ENCODE data around the gene VWDE.

VWDE gene

GRCh38 chr7:12370249-12370648 lies 33.4 kb downstream of the VWDE start:
- no peaks in the 10 kb centered on the region for H3K4me1 ChIP-seq (ENCODE audit: control insufficient read depth in 1 of 2, insufficient read depth in 2 of 2, low read length in 2 of 2)
- WGBS (ENCODE audit: extremely low coverage, insufficient coverage, insufficient read length): no CpG with 5 or more reads among the region's 7 CpGs
- no peak overlapping the region for H4K12ac ChIP-seq (ENCODE audit: low read depth, low read length)

GRCh38 chr7:12369756-12370155 lies 33.9 kb downstream of the VWDE start:
- H2AFZ ChIP-seq (ENCODE audit: insufficient read depth, low read length, poor library complexity): no peak overlapping the region
- H3K79me1 ChIP-seq (ENCODE audit: low read length): no peaks in the 10 kb centered on the region
- no peaks in the 10 kb centered on the region for H3K79me2 ChIP-seq (ENCODE audit: control insufficient read depth, insufficient read depth, low read length, poor library complexity)
- WGBS (ENCODE audit: extremely low coverage, insufficient coverage, insufficient read length): no CpG with 5 or more reads among the region's 6 CpGs
- H3K36me3 ChIP-seq (ENCODE audit: control insufficient read depth in 1 of 2, insufficient read depth in 2 of 2, low read length in 2 of 2): no peaks in the 10 kb centered on the region
- H3K14ac ChIP-seq (ENCODE audit: low read length): no peak overlapping the region
- no peaks in the 10 kb centered on the region for H3K4me1 ChIP-seq (ENCODE audit: control insufficient read depth in 1 of 2, insufficient read depth in 2 of 2, low read length in 2 of 2)
- H2BK120ac ChIP-seq (ENCODE audit: insufficient read depth, low read length, poor library complexity): no peak overlapping the region
- no peaks in the 10 kb centered on the region for H3K27me3 ChIP-seq (ENCODE audit: insufficient read depth, low read length)
- no peak overlapping the region for H2BK12ac ChIP-seq (ENCODE audit: low read length)
- H3K4me2 ChIP-seq (ENCODE audit: low read length): no peak overlapping the region
- no peak overlapping the region for H3K27ac ChIP-seq (ENCODE audit: low read depth, low read length)
- no peak overlapping the region for H3K23ac ChIP-seq (ENCODE audit: low read length)
- H3K9ac ChIP-seq (ENCODE audit: low read length): no peak overlapping the region
- H2BK5ac ChIP-seq (ENCODE audit: low read depth, low read length, poor library complexity): no peak overlapping the region
- no peak overlapping the region for H2AK5ac ChIP-seq (ENCODE audit: low read length)
- DNase-seq: no peak
- no peak overlapping the region for H4K12ac ChIP-seq (ENCODE audit: low read depth, low read length)
- no peaks in the 10 kb centered on the region for H3K9me3 ChIP-seq (ENCODE audit: insufficient read depth, low read depth, low read length)
- H3K4me3 ChIP-seq (ENCODE audit: low read depth, low read length): no peak overlapping the region
- no peak overlapping the region for H4K8ac ChIP-seq (ENCODE audit: low read depth, low read length)
- H4K91ac ChIP-seq (ENCODE audit: low read depth, low read length): no peak overlapping the region
- H3K4ac ChIP-seq (ENCODE audit: low read depth, low read length): no peak overlapping the region
- H3K18ac ChIP-seq (ENCODE audit: low read length): no peak overlapping the region

More at GRCh38 chr7:12370249-12370648, 33.4 kb downstream of the VWDE start:
- H3K18ac ChIP-seq (ENCODE audit: low read length): no peak overlapping the region
- no peak overlapping the region for H3K23ac ChIP-seq (ENCODE audit: low read length)
- H3K79me1 ChIP-seq (ENCODE audit: low read length): no peaks in the 10 kb centered on the region
- H3K27ac ChIP-seq (ENCODE audit: low read depth, low read length): no peak overlapping the region
- H2BK120ac ChIP-seq (ENCODE audit: insufficient read depth, low read length, poor library complexity): no peak overlapping the region
- no peak overlapping the region for H3K9ac ChIP-seq (ENCODE audit: low read length)
- no peak for DNase-seq
- no peak overlapping the region for H3K4ac ChIP-seq (ENCODE audit: low read depth, low read length)
- no peak overlapping the region for H3K4me3 ChIP-seq (ENCODE audit: low read depth, low read length)
- no peak overlapping the region for H2AFZ ChIP-seq (ENCODE audit: insufficient read depth, low read length, poor library complexity)
- no peaks in the 10 kb centered on the region for H3K9me3 ChIP-seq (ENCODE audit: insufficient read depth, low read depth, low read length)
- no peaks in the 10 kb centered on the region for H3K79me2 ChIP-seq (ENCODE audit: control insufficient read depth, insufficient read depth, low read length, poor library complexity)
- no peak overlapping the region for H2BK5ac ChIP-seq (ENCODE audit: low read depth, low read length, poor library complexity)
- no peak overlapping the region for H3K4me2 ChIP-seq (ENCODE audit: low read length)
- H2AK5ac ChIP-seq (ENCODE audit: low read length): no peak overlapping the region
- no peak overlapping the region for H3K14ac ChIP-seq (ENCODE audit: low read length)
- H3K27me3 ChIP-seq (ENCODE audit: insufficient read depth, low read length): no peaks in the 10 kb centered on the region
- H4K91ac ChIP-seq (ENCODE audit: low read depth, low read length): no peak overlapping the region
- H3K36me3 ChIP-seq (ENCODE audit: control insufficient read depth in 1 of 2, insufficient read depth in 2 of 2, low read length in 2 of 2): no peaks in the 10 kb centered on the region
- H4K8ac ChIP-seq (ENCODE audit: low read depth, low read length): no peak overlapping the region
- H2BK12ac ChIP-seq (ENCODE audit: low read length): no peak overlapping the region

GRCh38 chr7:12369072-12369471 lies 34.6 kb downstream of the VWDE start:
- Histone ChIP-seq H3K79me1 (ENCODE audit: low read length) (no peaks in the 10 kb centered on the region), H3K18ac (ENCODE audit: low read length) (no peak overlapping the region), H2BK12ac (ENCODE audit: low read length) (no peak overlapping the region), H4K91ac (ENCODE audit: low read depth, low read length) (no peak overlapping the region), H3K27ac (ENCODE audit: low read depth, low read length) (no peak overlapping the region), H3K4me2 (ENCODE audit: low read length) (no peak overlapping the region), H3K4ac (ENCODE audit: low read depth, low read length) (no peak overlapping the region), H2BK120ac (ENCODE audit: insufficient read depth, low read length, poor library complexity) (no peak overlapping the region), H3K36me3 (ENCODE audit: control insufficient read depth in 1 of 2, insufficient read depth in 2 of 2, low read length in 2 of 2) (no peaks in the 10 kb centered on the region), H4K12ac (ENCODE audit: low read depth, low read length) (no peak overlapping the region), H3K23ac (ENCODE audit: low read length) (no peak overlapping the region), H2AFZ (ENCODE audit: insufficient read depth, low read length, poor library complexity) (no peak overlapping the region), H3K27me3 (ENCODE audit: insufficient read depth, low read length) (no peaks in the 10 kb centered on the region), H3K14ac (ENCODE audit: low read length) (no peak overlapping the region), H3K79me2 (ENCODE audit: control insufficient read depth, insufficient read depth, low read length, poor library complexity) (no peaks in the 10 kb centered on the region), H3K9me3 (ENCODE audit: insufficient read depth, low read depth, low read length) (no peaks in the 10 kb centered on the region), H3K4me3 (ENCODE audit: low read depth, low read length) (no peak overlapping the region), H4K8ac (ENCODE audit: low read depth, low read length) (no peak overlapping the region), H2AK5ac (ENCODE audit: low read length) (no peak overlapping the region), H2BK5ac (ENCODE audit: low read depth, low read length, poor library complexity) (no peak overlapping the region), H3K4me1 (ENCODE audit: control insufficient read depth in 1 of 2, insufficient read depth in 2 of 2, low read length in 2 of 2) (no peaks in the 10 kb centered on the region), H3K9ac (ENCODE audit: low read length) (no peak overlapping the region)
- DNase-seq: no peak

GRCh38 chr7:12360948-12361347 lies 42.7 kb downstream of the VWDE start:
- no peaks in the 10 kb centered on the region for H3K79me2 ChIP-seq (ENCODE audit: control insufficient read depth, insufficient read depth, low read length, poor library complexity)
- H3K14ac ChIP-seq (ENCODE audit: low read length): no peak overlapping the region
- H3K36me3 ChIP-seq (ENCODE audit: control insufficient read depth in 1 of 2, insufficient read depth in 2 of 2, low read length in 2 of 2): no peaks in the 10 kb centered on the region
- WGBS (ENCODE audit: extremely low coverage, insufficient coverage, insufficient read length): no CpG with 5 or more reads among the region's 2 CpGs
- no peak overlapping the region for H3K23ac ChIP-seq (ENCODE audit: low read length)
- no peak overlapping the region for H4K8ac ChIP-seq (ENCODE audit: low read depth, low read length)
- H4K12ac ChIP-seq (ENCODE audit: low read depth, low read length): no peak overlapping the region
- no peak overlapping the region for H4K91ac ChIP-seq (ENCODE audit: low read depth, low read length)
- H3K4me1 ChIP-seq (ENCODE audit: control insufficient read depth in 1 of 2, insufficient read depth in 2 of 2, low read length in 2 of 2): no peaks in the 10 kb centered on the region
- DNase-seq: no peak
- H3K27me3 ChIP-seq (ENCODE audit: insufficient read depth, low read length): no peaks in the 10 kb centered on the region
- no peak overlapping the region for H3K18ac ChIP-seq (ENCODE audit: low read length)
- no peaks in the 10 kb centered on the region for H3K9me3 ChIP-seq (ENCODE audit: insufficient read depth, low read depth, low read length)
- no peak overlapping the region for H3K4ac ChIP-seq (ENCODE audit: low read depth, low read length)
- H3K9ac ChIP-seq (ENCODE audit: low read length): no peak overlapping the region
- no peak overlapping the region for H2AFZ ChIP-seq (ENCODE audit: insufficient read depth, low read length, poor library complexity)
- no peak overlapping the region for H2BK5ac ChIP-seq (ENCODE audit: low read depth, low read length, poor library complexity)
- no peak overlapping the region for H3K4me3 ChIP-seq (ENCODE audit: low read depth, low read length)
- H3K79me1 ChIP-seq (ENCODE audit: low read length): no peaks in the 10 kb centered on the region
- no peak overlapping the region for H3K4me2 ChIP-seq (ENCODE audit: low read length)
- H2BK120ac ChIP-seq (ENCODE audit: insufficient read depth, low read length, poor library complexity): no peak overlapping the region
- H2AK5ac ChIP-seq (ENCODE audit: low read length): no peak overlapping the region
- H2BK12ac ChIP-seq (ENCODE audit: low read length): no peak overlapping the region
- no peak overlapping the region for H3K27ac ChIP-seq (ENCODE audit: low read depth, low read length)

- no peak overlapping the region for H3K4me2 ChIP-seq (ENCODE audit: low read length)
- H4K8ac ChIP-seq (ENCODE audit: low read depth, low read length): no peak overlapping the region
- no peaks in the 10 kb centered on the region for H3K4me1 ChIP-seq (ENCODE audit: control insufficient read depth in 1 of 2, insufficient read depth in 2 of 2, low read length in 2 of 2)
- H3K9me3 ChIP-seq (ENCODE audit: insufficient read depth, low read depth, low read length): no peaks in the 10 kb centered on the region
- H3K18ac ChIP-seq (ENCODE audit: low read length): no peak overlapping the region
- no peak overlapping the region for H3K9ac ChIP-seq (ENCODE audit: low read length)
- H3K23ac ChIP-seq (ENCODE audit: low read length): no peak overlapping the region
- no peak overlapping the region for H2AK5ac ChIP-seq (ENCODE audit: low read length)
- H3K14ac ChIP-seq (ENCODE audit: low read length): no peak overlapping the region
- H2BK12ac ChIP-seq (ENCODE audit: low read length): no peak overlapping the region
- no peak overlapping the region for H3K4ac ChIP-seq (ENCODE audit: low read depth, low read length)
- no peaks in the 10 kb centered on the region for H3K36me3 ChIP-seq (ENCODE audit: control insufficient read depth in 1 of 2, insufficient read depth in 2 of 2, low read length in 2 of 2)
- H4K91ac ChIP-seq (ENCODE audit: low read depth, low read length): no peak overlapping the region
- H3K79me2 ChIP-seq (ENCODE audit: control insufficient read depth, insufficient read depth, low read length, poor library complexity): no peaks in the 10 kb centered on the region
- no peak overlapping the region for H3K4me3 ChIP-seq (ENCODE audit: low read depth, low read length)
- no peaks in the 10 kb centered on the region for H3K27me3 ChIP-seq (ENCODE audit: insufficient read depth, low read length)
- H2BK120ac ChIP-seq (ENCODE audit: insufficient read depth, low read length, poor library complexity): no peak overlapping the region
- DNase-seq: no peak
- H4K12ac ChIP-seq (ENCODE audit: low read depth, low read length): no peak overlapping the region
- no peak overlapping the region for H2BK5ac ChIP-seq (ENCODE audit: low read depth, low read length, poor library complexity)
- no peak overlapping the region for H3K27ac ChIP-seq (ENCODE audit: low read depth, low read length)
- H2AFZ ChIP-seq (ENCODE audit: insufficient read depth, low read length, poor library complexity): no peak overlapping the region
- H3K79me1 ChIP-seq (ENCODE audit: low read length): no peaks in the 10 kb centered on the region
Observed at GRCh38 chr7:12358694-12359093, 45.0 kb downstream of the VWDE start.
